ENCODE data around the gene POLR3A. TPM values are rescaled to one million over a fixed set of nuclear protein-coding genes. Genes with fewer than 3 reads are reported as not detected.

The POLR3A gene
- total and polyA plus RNA-seq, 2 of the 13 experiments (the other 11 are each of a cell fraction or from before 2014, with no cell fraction given): 13.6 to 19.2 TPM

- TF ChIP-seq FOXC1 (CRISPR knock-in tag; IDR thresholded peaks at IDR 0.05; ENCODE audit: borderline replicate concordance): peak; percentile 51; the same call in 1 of the 2 replicates
- TF ChIP-seq RBAK (CRISPR knock-in tag; IDR thresholded peaks at IDR 0.05): no peak
- TF ChIP-seq ZNF230 (CRISPR knock-in tag; IDR thresholded peaks at IDR 0.05): 0 out of 2 replicates have a peak, but pooled peaks have one; percentile 40
- peak; percentile 70 for TF ChIP-seq RBFOX2 (IDR thresholded peaks at IDR 0.05; ENCODE audit: low read depth, low read length)
- TF ChIP-seq ZNF276 (CRISPR knock-in tag; IDR thresholded peaks at IDR 0.05; ENCODE audit: low read depth): 0 out of 2 replicates have a peak, but pooled peaks have one; percentile 45
- 0 out of 2 replicates have a peak, but pooled peaks have one; percentile 42 for TF ChIP-seq ZSCAN21 (CRISPR knock-in tag; IDR thresholded peaks at IDR 0.05; ENCODE audit: borderline replicate concordance)
- TF ChIP-seq, protein P1, sequence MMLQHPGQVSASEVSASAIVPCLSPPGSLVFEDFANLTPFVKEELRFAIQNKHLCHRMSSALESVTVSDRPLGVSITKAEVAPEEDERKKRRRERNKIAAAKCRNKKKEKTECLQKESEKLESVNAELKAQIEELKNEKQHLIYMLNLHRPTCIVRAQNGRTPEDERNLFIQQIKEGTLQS (CRISPR knock-in tag; IDR thresholded peaks at IDR 0.05): no peak
- peak; percentile 64; the same call in 1 of the 2 replicates for TF ChIP-seq KAT7 (CRISPR knock-in tag; IDR thresholded peaks at IDR 0.05; ENCODE audit: borderline replicate concordance)
- TF ChIP-seq CENPX (CRISPR knock-in tag; IDR thresholded peaks at IDR 0.05): no peak
- TF ChIP-seq HIVEP1 (CRISPR knock-in tag; IDR thresholded peaks at IDR 0.05): 0 out of 2 replicates have a peak, but pooled peaks have one; percentile 50
- TF ChIP-seq ZNF275 (CRISPR knock-in tag; IDR thresholded peaks at IDR 0.05; ENCODE audit: borderline replicate concordance): 0 out of 2 replicates have a peak, but pooled peaks have one; percentile 37
- TF ChIP-seq ZNF569 (CRISPR knock-in tag; IDR thresholded peaks at IDR 0.05; ENCODE audit: borderline replicate concordance): no peak
- TF ChIP-seq ZSCAN9 (CRISPR knock-in tag; IDR thresholded peaks at IDR 0.05; ENCODE audit: borderline replicate concordance): no peak
- TF ChIP-seq MTF2 (CRISPR knock-in tag; IDR thresholded peaks at IDR 0.05; ENCODE audit: borderline replicate concordance): peak; percentile 80; the same call in 1 of the 2 replicates
- TF ChIP-seq SYNCRIP (IDR thresholded peaks at IDR 0.05; ENCODE audit: insufficient read depth, low read depth, low read length): no peak
- TF ChIP-seq ZNF331 (CRISPR knock-in tag; IDR thresholded peaks at IDR 0.05): no peak
- TF ChIP-seq ZNF547 (CRISPR knock-in tag; IDR thresholded peaks at IDR 0.05): peak; percentile 60; the same call in 1 of the 2 replicates
- 0 out of 2 replicates have a peak, but pooled peaks have one; percentile 19 for TF ChIP-seq ZSCAN25 (CRISPR knock-in tag; IDR thresholded peaks at IDR 0.05)
- 0 out of 2 replicates have a peak, but pooled peaks have one; percentile 20 for TF ChIP-seq RXRB (CRISPR knock-in tag; IDR thresholded peaks at IDR 0.05; ENCODE audit: borderline replicate concordance)
- 0 out of 2 replicates have a peak, but pooled peaks have one; percentile 25 for TF ChIP-seq CREB3 (CRISPR knock-in tag; IDR thresholded peaks at IDR 0.05)
- TF ChIP-seq, protein P2, sequence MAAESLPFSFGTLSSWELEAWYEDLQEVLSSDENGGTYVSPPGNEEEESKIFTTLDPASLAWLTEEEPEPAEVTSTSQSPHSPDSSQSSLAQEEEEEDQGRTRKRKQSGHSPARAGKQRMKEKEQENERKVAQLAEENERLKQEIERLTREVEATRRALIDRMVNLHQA (CRISPR knock-in tag; IDR thresholded peaks at IDR 0.05): no peak
- TF ChIP-seq CREM (IDR thresholded peaks at IDR 0.05): no peak
- TF ChIP-seq CREM (CRISPR knock-in tag; IDR thresholded peaks at IDR 0.05): no peak
- no peak; the same call in 1 of the 2 replicates for TF ChIP-seq GFI1 (CRISPR knock-in tag; IDR thresholded peaks at IDR 0.05; ENCODE audit: borderline replicate concordance)
- TF ChIP-seq DMAP1 (CRISPR knock-in tag; IDR thresholded peaks at IDR 0.05): 0 out of 2 replicates have a peak, but pooled peaks have one; percentile 34
These were observed 103.3 kb downstream of the POLR3A start (continued) for GRCh38 chr10:77925795-77926565.
